HL-60 (cell line): ENCODE measurements around the gene ENPP4.
"Not testable (repeated sequence)": the region's sequence is repeated elsewhere in the genome, so short reads cannot be mapped to it uniquely, and the experiment has no call there.

Source experiments
- DNase-seq, 2 experiments: peaks; one replicate each; pipeline ENCODE4 v3.0.0-alpha.2; 2010 to 2020; ENCODE audit warnings: low read depth in 1 of 2, low spot score in 1 of 2
- H3K27ac ChIP-seq: fragments of 250-450 bp; sonication (Bioruptor Pico); replicated peaks from 2 replicates; pipeline ENCODE4 v1.5.1; 2020; ENCODE audit warnings: mild to moderate bottlenecking, moderate library complexity
- H3K27me3 ChIP-seq: fragments of 250-450 bp; sonication (Bioruptor Pico); 2 replicates; pipeline ENCODE4 v1.5.1; 2021; ENCODE audit warnings: mild to moderate bottlenecking, moderate library complexity; ENCODE audit not compliant: insufficient read depth, poor library complexity, severe bottlenecking
- H3K4me3 ChIP-seq: replicated peaks from 2 replicates; pipeline ENCODE4 v1.5.1; 2011; ENCODE audit warnings: mild to moderate bottlenecking, control low read depth, low read length; ENCODE audit not compliant: insufficient read depth
- CTCF ChIP-seq: IDR thresholded peaks from one replicate; pipeline ENCODE4 v1.5.1; 2011; ENCODE audit warnings: low read length, control low read depth, inconsistent platforms; ENCODE audit not compliant: insufficient read depth
- GABPA ChIP-seq: IDR thresholded peaks from 2 replicates; pipeline ENCODE4 v1.6.1; 2012; ENCODE audit warnings: low read depth
- POLR2AphosphoS5 ChIP-seq: IDR thresholded peaks from 2 replicates; pipeline ENCODE4 v1.6.1; 2012; ENCODE audit warnings: low read depth
- REST ChIP-seq: IDR thresholded peaks from 2 replicates; pipeline ENCODE4 v1.6.1; 2012; ENCODE audit warnings: low read depth; ENCODE audit not compliant: insufficient replicate concordance
- SPI1 ChIP-seq: IDR thresholded peaks from 2 replicates; pipeline ENCODE4 v1.6.1; 2012; ENCODE audit warnings: low read depth, mild to moderate bottlenecking, borderline replicate concordance

Gene ENPP4

GRCh38 chr6:46130666-46131065 is 877 bp downstream of the ENPP4 start:
- H3K27me3 ChIP-seq: no peaks in the 10 kb centered on the region

GRCh38 chr6:46131291-46131690 is 1.5 kb downstream of the ENPP4 start:
- H3K27ac ChIP-seq, DNase-seq, H3K27me3 ChIP-seq, H3K4me3 ChIP-seq: not testable (repeated sequence)

More at GRCh38 chr6:46130666-46131065, 877 bp downstream of the ENPP4 start:
- Histone ChIP-seq H3K27ac (peak overlapping the region; percentile 58; the same call in 1 of the 2 replicates), H3K4me3 (no peak overlapping the region)
- TF ChIP-seq CTCF (no peak), POLR2AphosphoS5 (no peak), GABPA (no peak), REST (no peak), SPI1 (no peak)
- DNase-seq: peak in 1 of 2 experiments; percentile 49

GRCh38 chr6:46134216-46134615 is 4.4 kb downstream of the ENPP4 start:
- Histone ChIP-seq H3K4me3 (no peak overlapping the region), H3K27me3 (no peaks in the 10 kb centered on the region), H3K27ac (no peak overlapping the region)
- DNase-seq: no peak
- TF ChIP-seq CTCF (no peak), REST (no peak), SPI1 (no peak), POLR2AphosphoS5 (no peak), GABPA (no peak)

GRCh38 chr6:46135176-46135575 is 5.4 kb downstream of the ENPP4 start:
- no peak overlapping the region for H3K27ac ChIP-seq
- H3K4me3 ChIP-seq: no peak overlapping the region
- TF ChIP-seq SPI1 (no peak), REST (no peak), CTCF (no peak), GABPA (no peak), POLR2AphosphoS5 (no peak)
- no peak for DNase-seq
- H3K27me3 ChIP-seq: no peaks in the 10 kb centered on the region
